IMR-90 (cell line): ENCODE data around the gene PPP6R3. TPM values are rescaled to one million over a fixed set of nuclear protein-coding genes. Genes with fewer than 3 reads are reported as not detected.

Experiments used
- ATAC-seq: fragments of 200-7000 bp; cut with Tn5 transposase; 2 replicates; pipeline ENCODE4 v1.9.1; 2020; ENCODE audit warnings: low read depth, mild to moderate bottlenecking, moderate library complexity
- BruUV-seq: library from RNA; stranded (reverse); fragments of 400-500 nt; replicated peaks from 2 replicates; lab custom pipeline; 2021; lab: Mats Ljungman, UMichigan
- CTCF ChIA-PET: fragments of 300-600 bp; formaldehyde crosslinking; extraction: SDS; loops from one replicate; lab custom pipeline; 2021; ENCODE audit warnings: antibody characterized with exemption; lab: Yijun Ruan, JAX
- POLR2A ChIA-PET: fragments of 300-600 bp; sonication (Branson Sonifier 250); formaldehyde crosslinking; loops from one replicate; lab custom pipeline; 2022; ENCODE audit warnings: antibody characterized with exemption; ENCODE audit not compliant: unreplicated experiment; lab: Charles Lee
- DNase-seq: peaks from one replicate; pipeline ENCODE4 v3.0.0; 2013
- H2AFZ ChIP-seq: replicated peaks from 2 replicates; pipeline ENCODE3; 2013; ENCODE audit warnings: low read length, mild to moderate bottlenecking; ENCODE audit not compliant: poor library complexity
- H2AK5ac ChIP-seq: 2 replicates; pipeline ENCODE4 v1.6.1; 2013; ENCODE audit warnings: low read depth, low read length, inconsistent platforms
- H2AK9ac ChIP-seq: replicated peaks from 2 replicates; pipeline ENCODE3; 2013; ENCODE audit warnings: mild to moderate bottlenecking, low read depth, low read length, moderate library complexity; ENCODE audit not compliant: poor library complexity
- H2BK120ac ChIP-seq: 2 replicates; pipeline ENCODE4 v1.6.1; 2013; ENCODE audit warnings: low read depth, low read length, inconsistent platforms
- H2BK15ac ChIP-seq: 3 replicates; pipeline ENCODE4 v1.6.1; 2013; ENCODE audit warnings: low read depth, low read length, inconsistent platforms
- H2BK20ac ChIP-seq: 2 replicates; pipeline ENCODE4 v1.6.1; 2013; ENCODE audit warnings: low read depth, mild to moderate bottlenecking, inconsistent platforms, low read length, moderate library complexity
- H2BK5ac ChIP-seq: 2 replicates; pipeline ENCODE4 v1.6.1; 2013; ENCODE audit warnings: mild to moderate bottlenecking, low read depth, low read length, inconsistent platforms; ENCODE audit not compliant: poor library complexity, severe bottlenecking
- H3K14ac ChIP-seq: replicated peaks from 2 replicates; pipeline ENCODE4 v1.6.1; 2013; ENCODE audit warnings: low read depth, low read length, inconsistent platforms
- H3K18ac ChIP-seq: 2 replicates; pipeline ENCODE4 v1.6.1; 2013; ENCODE audit warnings: low read depth, low read length, control low read depth
- H3K23ac ChIP-seq: 2 replicates; pipeline ENCODE4 v1.6.1; 2013; ENCODE audit warnings: low read depth, low read length, inconsistent platforms
- H3K27ac ChIP-seq: 2 replicates; pipeline ENCODE4 v1.5.1; 2013; ENCODE audit warnings: mild to moderate bottlenecking, control low read depth, low read length; ENCODE audit not compliant: insufficient read depth
- H3K27me3 ChIP-seq: 2 replicates; pipeline ENCODE4 v1.6.1; 2013; ENCODE audit warnings: low read length; ENCODE audit not compliant: control insufficient read depth, insufficient read depth
- H3K36me3 ChIP-seq: 2 replicates; pipeline ENCODE4 v1.6.1; 2013; ENCODE audit warnings: low read length, mixed read lengths; ENCODE audit not compliant: control insufficient read depth, insufficient read depth
- H3K4ac ChIP-seq: 2 replicates; pipeline ENCODE4 v1.6.1; 2013; ENCODE audit warnings: low read depth, low read length, inconsistent platforms
- H3K4me1 ChIP-seq: 2 replicates; pipeline ENCODE4 v1.6.1; 2013; ENCODE audit warnings: low read length, mixed read lengths; ENCODE audit not compliant: control insufficient read depth, insufficient read depth
- H3K4me2 ChIP-seq: 2 replicates; pipeline ENCODE4 v1.6.1; 2013; ENCODE audit warnings: low read depth, mild to moderate bottlenecking, control low read depth, low read length, moderate library complexity
- H3K4me3 ChIP-seq: 2 replicates; pipeline ENCODE4 v1.5.1; 2013; ENCODE audit warnings: low read depth, mild to moderate bottlenecking, control low read depth, low read length, moderate library complexity; ENCODE audit not compliant: insufficient read depth
- H3K56ac ChIP-seq: 2 replicates; pipeline ENCODE4 v1.6.1; 2013; ENCODE audit warnings: low read length, inconsistent platforms; ENCODE audit not compliant: insufficient read depth; ENCODE audit errors: extremely low read depth
- H3K79me1 ChIP-seq, 2 experiments: 2 replicates each; pipeline ENCODE4 v1.6.1; 2013; ENCODE audit warnings: low read length in 2 of 2, inconsistent platforms in 1 of 2, low read depth in 1 of 2
- H3K9ac ChIP-seq: 2 replicates; pipeline ENCODE4 v1.6.1; 2013; ENCODE audit warnings: low read depth, low read length, control low read depth
- H3K9me1 ChIP-seq: 2 replicates; pipeline ENCODE4 v1.6.1; 2013; ENCODE audit warnings: low read length, inconsistent platforms; ENCODE audit not compliant: insufficient read depth
- H3K9me3 ChIP-seq: 2 replicates; pipeline ENCODE4 v1.6.1; 2013; ENCODE audit warnings: low read length; ENCODE audit not compliant: control insufficient read depth, insufficient read depth
- H4K20me1 ChIP-seq: 2 replicates; pipeline ENCODE4 v1.6.1; 2013; ENCODE audit warnings: low read length, inconsistent platforms; ENCODE audit not compliant: insufficient read depth
- H4K5ac ChIP-seq: 2 replicates; pipeline ENCODE4 v1.6.1; 2013; ENCODE audit warnings: mild to moderate bottlenecking, low read depth, low read length, control low read depth
- H4K8ac ChIP-seq, 2 experiments: 2 replicates each; pipeline ENCODE4 v1.6.1; 2013; ENCODE audit warnings: low read depth in 2 of 2, low read length in 2 of 2, control low read depth in 1 of 2, inconsistent platforms in 1 of 2
- H4K91ac ChIP-seq: 2 replicates; pipeline ENCODE4 v1.6.1; 2013; ENCODE audit warnings: low read depth, low read length, inconsistent platforms; ENCODE audit not compliant: insufficient read depth
- CEBPB ChIP-seq: IDR thresholded peaks from 2 replicates; pipeline ENCODE4 v1.6.1; 2012; ENCODE audit warnings: low read depth, low read length, improper control_type of control experiment
- FOS ChIP-seq: fragments of 150-350 bp; IDR thresholded peaks from 2 replicates; pipeline ENCODE4 v1.6.1; 2016; ENCODE audit warnings: low read depth, low read length
- NFE2L2 ChIP-seq: fragments of 150-350 bp; IDR thresholded peaks from 2 replicates; pipeline ENCODE4 v1.6.1; 2016; ENCODE audit warnings: low read depth, mild to moderate bottlenecking, low read length
- RFX5 ChIP-seq: IDR thresholded peaks from 2 replicates; pipeline ENCODE4 v1.8.0; 2012; ENCODE audit warnings: low read depth, mild to moderate bottlenecking, low read length, moderate library complexity
- WGBS, 2 experiments: methylation state at CpG; one replicate each; pipeline versions ENCODE4 v1.1.5 to v1.1.7; 2013; ENCODE audit warnings: missing lambda C conversion rate in 2 of 2; ENCODE audit not compliant: insufficient read length in 1 of 2; ENCODE audit errors: extremely low coverage in 2 of 2; 5-methylcytosine and 5-hydroxymethylcytosine counted together
- dilution Hi-C: fragments of 300-500 bp; cut with HindIII; formaldehyde crosslinking; loops from one replicate; pipeline ENCODE4 v1.14.3; 2018; ENCODE audit warnings: low sequenced_read_pairs; ENCODE audit not compliant: unreplicated experiment
- in situ Hi-C: fragments of 300-500 bp; cut with MboI; formaldehyde crosslinking; loops from 3 replicates; pipeline ENCODE4 v1.14.3; 2019; ENCODE audit warnings: low sequenced_read_pairs, inconsistent platforms, mixed read lengths
- intact Hi-C: fragments of 100-400 bp; cut with micrococcal nuclease; formaldehyde crosslinking; loops from 2 replicates; pipeline ENCODE4 v1.10.0; 2022
- polyA plus RNA-seq, 3 experiments: library from polyadenylated mRNA; depleted of rRNA; stranded (reverse); fragments of >200 nt; gene quantifications; 2 replicates each; pipeline ENCODE4 v1.2.3, GENCODE V29; 2012; ENCODE audit warnings: low replicate concordance in 1 of 3
- total RNA-seq: library from RNA; depleted of rRNA; stranded (reverse); fragments of >200 nt; gene quantifications from 2 replicates; pipeline ENCODE4 v1.2.3, GENCODE V29; 2012
- TF ChIP-seq, protein P1 (sequence below): fragments of 150-350 bp; IDR thresholded peaks from 2 replicates; pipeline ENCODE4 v1.6.1; 2016; ENCODE audit warnings: low read depth, mild to moderate bottlenecking, low read length, moderate library complexity, borderline replicate concordance

Gene PPP6R3
- total and polyA plus RNA-seq, 2 of the 4 experiments (the other 2 are of a cell fraction) = 29.0 to 123 TPM

- ATAC-seq = peak; percentile 40
- H3K27ac ChIP-seq = no peak overlapping the region; the same call in 1 of the 2 replicates
- peaks cover 12% of the 10 kb centered on the region for H3K9me3 ChIP-seq
- no peak overlapping the region for H4K91ac ChIP-seq
- no peak overlapping the region for H2BK5ac ChIP-seq
- 20% methylated on average over 1 of the region's 13 CpGs; no CpG with 5 or more reads in 1 of the 2 experiments for WGBS, 2 experiments
- peak overlapping the region; percentile 40; the same call in 1 of the 2 replicates for H2AK5ac ChIP-seq
- dilution Hi-C loops (no loop called here), intact Hi-C loops (no loop called here), in situ Hi-C loops (no loop called here)
- H3K9ac ChIP-seq = no peak overlapping the region
- 0 out of 2 replicates have a peak, but pooled peaks cover 5% of the 10 kb centered on the region for H4K20me1 ChIP-seq
- no peak overlapping the region for H3K18ac ChIP-seq
- H3K14ac ChIP-seq = no peak overlapping the region
- no peaks in the 10 kb centered on the region for H3K9me1 ChIP-seq
- CTCF ChIA-PET = no interaction called here
- POLR2A ChIA-PET = interaction anchor here (0.6 kb wide), 1 partner anchor 18 kb away, joined by 3 read pairs; no protein-coding TSS in a partner anchor
- peaks cover 7% of the 10 kb centered on the region for H3K4me1 ChIP-seq
- H4K5ac ChIP-seq = no peak overlapping the region
- H4K8ac ChIP-seq = peak overlapping the region in 1 of 2 experiments; percentile 18; a peak in 1 of 4 replicates
- H3K56ac ChIP-seq = no peak overlapping the region
- peaks cover 37% of the 10 kb centered on the region for H3K27me3 ChIP-seq
- H3K23ac ChIP-seq = no peak overlapping the region
- no peaks in the 10 kb centered on the region for H3K36me3 ChIP-seq
- peak; percentile 31 for DNase-seq
- peak overlapping the region; percentile 27; the same call in 1 of the 2 replicates for H3K4me2 ChIP-seq
- H3K79me1 ChIP-seq = no peaks in the 10 kb centered on the region
- TF ChIP-seq NFE2L2 = no peak
- TF ChIP-seq, protein P1, sequence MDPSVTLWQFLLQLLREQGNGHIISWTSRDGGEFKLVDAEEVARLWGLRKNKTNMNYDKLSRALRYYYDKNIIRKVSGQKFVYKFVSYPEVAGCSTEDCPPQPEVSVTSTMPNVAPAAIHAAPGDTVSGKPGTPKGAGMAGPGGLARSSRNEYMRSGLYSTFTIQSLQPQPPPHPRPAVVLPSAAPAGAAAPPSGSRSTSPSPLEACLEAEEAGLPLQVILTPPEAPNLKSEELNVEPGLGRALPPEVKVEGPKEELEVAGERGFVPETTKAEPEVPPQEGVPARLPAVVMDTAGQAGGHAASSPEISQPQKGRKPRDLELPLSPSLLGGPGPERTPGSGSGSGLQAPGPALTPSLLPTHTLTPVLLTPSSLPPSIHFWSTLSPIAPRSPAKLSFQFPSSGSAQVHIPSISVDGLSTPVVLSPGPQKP = no peak
- TF ChIP-seq CEBPB = peak; percentile 34; the same call in 1 of the 2 replicates
- no peak for TF ChIP-seq RFX5
- no peak for TF ChIP-seq FOS
- no TSS peak for BruUV-seq
- peak overlapping the region; percentile 34 for H2AK9ac ChIP-seq
- H2BK15ac ChIP-seq = 0 out of 3 replicates have a peak overlapping the region, but pooled peaks have one; percentile 26
- H2BK120ac ChIP-seq = no peak overlapping the region
- peak overlapping the region; percentile 53 for H2AFZ ChIP-seq
- no peak overlapping the region for H3K4me3 ChIP-seq
- H3K4ac ChIP-seq = peak overlapping the region; percentile 19
- H2BK20ac ChIP-seq = 0 out of 2 replicates have a peak overlapping the region, but pooled peaks have one; percentile 48
Measured at GRCh38 chr11:68658661-68659060, 198.1 kb downstream of the PPP6R3 start.
